Stimulated activated CD8-positive, alpha-beta memory T cell treated with anti-CD3 and anti-CD28 coated beads, Interleukin-15, amount 100 ng/mL, for 48 hours (primary cell): Measurements from ENCODE around the gene AQP6.
"Not testable (repeated sequence)": the region's sequence is repeated elsewhere in the genome, so short reads cannot be mapped to it uniquely, and the experiment has no call there.

ENCODE experiments used
- DNase-seq, 2 donors: peaks; one replicate each; pipeline ENCODE4 v3.0.0-alpha.2; 2020; ENCODE audit warnings: low read depth in 2 of 2

The AQP6 gene

GRCh38 chr12:49969651-49970429 is 2.9 kb upstream of the AQP6 start:
- DNase-seq: no peak

DNA sequence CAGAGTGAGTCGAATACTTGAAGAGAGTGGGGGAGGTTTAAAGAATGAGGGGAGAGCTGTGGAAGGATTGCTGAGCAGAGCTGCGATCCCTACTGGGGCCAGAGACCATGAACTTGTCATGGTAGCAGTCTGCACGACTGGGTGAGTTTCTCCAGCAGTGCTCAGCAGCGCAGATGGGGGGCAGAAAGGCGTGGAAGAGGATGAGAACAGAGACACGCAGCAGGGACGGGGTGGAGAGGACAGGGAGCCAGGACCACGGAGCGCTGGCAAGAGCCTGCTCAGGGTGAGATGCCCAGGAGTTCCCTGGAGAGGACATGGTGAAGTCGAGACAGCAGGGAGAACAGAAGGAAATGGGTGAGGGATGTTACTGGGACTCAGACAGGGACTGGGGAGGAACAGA is 2.1 kb upstream of the AQP6 start:
- DNase-seq: no peak

GRCh38 chr12:49971141-49971540 is 1.6 kb upstream of the AQP6 start:
- no peak for DNase-seq

DNA sequence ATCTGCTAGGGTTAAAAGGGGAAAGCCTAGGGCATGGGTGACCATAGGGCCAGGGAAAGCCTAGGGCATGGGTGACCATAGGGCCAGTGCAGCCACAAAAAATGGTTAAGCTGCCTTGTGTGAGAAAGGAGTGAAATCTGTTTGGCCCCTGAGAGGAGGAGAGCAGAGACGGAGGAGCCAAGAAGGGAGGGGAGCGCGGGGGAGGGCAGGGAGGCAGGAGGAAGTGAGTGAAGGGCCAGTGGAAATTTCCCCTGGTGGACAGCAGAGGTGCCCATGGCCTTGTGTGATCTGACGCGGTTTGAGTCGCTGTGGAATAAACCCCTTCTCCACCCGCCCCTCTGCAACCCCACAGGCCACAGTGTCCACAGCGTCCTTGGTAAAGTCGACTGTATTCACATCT is 618 bp upstream of the AQP6 start:
- DNase-seq: no peak

DNA sequence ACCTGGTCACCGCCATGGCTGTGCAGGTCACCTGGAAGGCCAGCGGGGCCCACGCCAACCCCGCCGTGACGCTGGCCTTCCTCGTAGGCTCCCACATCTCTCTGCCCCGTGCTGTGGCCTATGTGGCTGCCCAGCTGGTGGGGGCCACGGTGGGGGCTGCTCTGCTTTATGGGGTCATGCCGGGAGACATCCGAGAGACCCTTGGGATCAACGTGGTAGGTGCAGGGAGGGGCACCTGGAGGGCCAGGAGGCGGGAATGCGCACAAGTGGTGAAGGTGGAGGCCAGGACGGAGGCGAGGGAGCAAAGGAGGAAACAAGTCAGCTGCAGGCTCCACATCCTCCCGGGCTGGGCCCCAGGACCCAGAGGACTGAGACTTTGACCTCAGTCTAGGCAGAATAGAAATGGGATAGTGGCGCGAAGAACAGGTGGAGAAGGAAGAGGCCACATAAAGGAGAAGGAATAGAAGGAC is 649 bp downstream of the AQP6 start:
- DNase-seq: no peak

DNA sequence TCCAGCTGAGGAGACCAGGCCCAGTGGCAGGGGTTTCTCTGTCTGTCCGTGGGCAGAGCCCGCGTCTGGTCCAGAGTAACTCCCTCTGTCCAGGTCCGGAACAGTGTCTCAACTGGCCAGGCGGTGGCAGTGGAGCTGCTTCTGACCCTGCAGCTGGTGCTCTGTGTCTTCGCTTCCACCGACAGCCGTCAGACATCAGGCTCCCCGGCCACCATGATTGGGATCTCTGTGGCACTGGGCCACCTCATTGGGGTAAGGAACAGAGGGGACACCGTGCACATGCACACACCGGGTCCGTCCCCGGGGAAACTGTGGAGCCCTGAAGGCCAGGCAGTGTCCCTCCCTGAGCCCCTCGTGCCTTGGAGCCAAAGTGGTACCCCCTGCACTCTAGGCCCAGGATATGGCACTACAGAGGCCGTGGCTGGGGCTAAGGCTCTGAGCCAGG is 1.5 kb downstream of the AQP6 start:
- no peak for DNase-seq

GRCh38 chr12:49974677-49975317 is 2.0 kb downstream of the AQP6 start:
- no peak for DNase-seq

- DNase-seq: no peak
Observed at GRCh38 chr12:49975318-49975761, 2.6 kb downstream of the AQP6 start.

- no peak for DNase-seq
Observed at GRCh38 chr12:49976557-49976956, 3.8 kb downstream of the AQP6 start.

- DNase-seq: no peak
Observed at GRCh38 chr12:49978125-49978524, 5.4 kb downstream of the AQP6 start.

GRCh38 chr12:49979016-49979586 is 6.4 kb downstream of the AQP6 start:
- DNase-seq: no peak

DNA sequence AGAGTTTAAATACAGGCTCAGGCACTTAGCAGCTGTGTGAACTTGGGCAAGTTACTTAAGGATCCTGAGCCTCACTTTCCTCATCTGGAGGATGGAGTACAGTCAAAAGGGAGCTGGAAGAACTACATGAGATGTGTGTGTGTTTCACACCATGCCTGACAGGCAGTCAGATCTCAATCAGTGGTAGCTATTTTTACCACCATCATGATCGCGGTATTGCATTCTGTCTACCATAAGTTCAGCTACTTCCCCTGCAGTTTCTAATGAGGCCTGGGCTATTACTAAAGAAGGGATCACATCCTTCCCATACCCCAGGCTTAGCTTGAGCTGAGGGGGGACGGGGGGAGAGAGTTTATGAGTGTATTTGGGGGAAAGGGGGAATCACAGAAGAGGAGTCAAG is 7.0 kb downstream of the AQP6 start:
- no peak for DNase-seq

DNA sequence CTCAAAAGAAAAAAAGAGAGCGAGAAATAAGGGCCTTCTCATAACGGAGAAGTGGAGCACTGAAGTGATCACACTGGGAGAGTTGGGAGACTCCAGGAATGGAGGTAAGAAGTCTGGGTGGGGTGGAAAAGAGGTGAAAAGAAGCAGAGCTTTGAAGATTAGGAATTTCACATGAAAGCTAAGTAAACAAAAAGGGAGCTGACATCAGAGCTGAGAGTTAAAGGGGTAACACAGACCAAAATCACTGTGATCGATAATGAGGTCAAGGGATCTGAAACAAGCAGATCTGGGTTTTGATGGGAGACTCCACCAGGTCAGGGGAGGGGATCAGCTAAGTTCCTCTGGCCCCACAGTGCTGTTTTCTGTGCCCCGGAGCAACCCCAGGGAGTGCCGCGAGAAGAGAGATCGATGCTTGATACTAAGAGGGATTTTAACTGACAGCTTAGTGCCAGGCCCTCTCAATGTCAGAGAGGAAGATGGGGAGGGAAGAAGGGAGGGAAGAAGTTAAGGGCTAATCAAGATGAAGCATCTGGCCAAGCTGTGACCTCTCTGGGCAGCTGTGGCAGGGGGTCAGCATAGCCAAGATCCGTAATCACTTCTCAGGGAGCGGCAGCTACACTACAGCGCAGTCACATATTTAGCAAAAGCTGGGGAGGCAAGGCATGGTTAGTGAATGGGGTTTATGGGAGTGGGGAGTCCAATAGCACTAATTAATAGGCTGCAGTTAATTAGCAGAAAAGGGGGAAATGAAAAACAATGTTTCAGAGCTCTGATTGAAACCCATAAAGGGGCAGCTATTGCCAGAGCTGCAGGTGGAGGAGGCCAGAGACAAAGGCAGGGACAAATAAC is 8.0 kb downstream of the AQP6 start:
- DNase-seq: no peak

DNA sequence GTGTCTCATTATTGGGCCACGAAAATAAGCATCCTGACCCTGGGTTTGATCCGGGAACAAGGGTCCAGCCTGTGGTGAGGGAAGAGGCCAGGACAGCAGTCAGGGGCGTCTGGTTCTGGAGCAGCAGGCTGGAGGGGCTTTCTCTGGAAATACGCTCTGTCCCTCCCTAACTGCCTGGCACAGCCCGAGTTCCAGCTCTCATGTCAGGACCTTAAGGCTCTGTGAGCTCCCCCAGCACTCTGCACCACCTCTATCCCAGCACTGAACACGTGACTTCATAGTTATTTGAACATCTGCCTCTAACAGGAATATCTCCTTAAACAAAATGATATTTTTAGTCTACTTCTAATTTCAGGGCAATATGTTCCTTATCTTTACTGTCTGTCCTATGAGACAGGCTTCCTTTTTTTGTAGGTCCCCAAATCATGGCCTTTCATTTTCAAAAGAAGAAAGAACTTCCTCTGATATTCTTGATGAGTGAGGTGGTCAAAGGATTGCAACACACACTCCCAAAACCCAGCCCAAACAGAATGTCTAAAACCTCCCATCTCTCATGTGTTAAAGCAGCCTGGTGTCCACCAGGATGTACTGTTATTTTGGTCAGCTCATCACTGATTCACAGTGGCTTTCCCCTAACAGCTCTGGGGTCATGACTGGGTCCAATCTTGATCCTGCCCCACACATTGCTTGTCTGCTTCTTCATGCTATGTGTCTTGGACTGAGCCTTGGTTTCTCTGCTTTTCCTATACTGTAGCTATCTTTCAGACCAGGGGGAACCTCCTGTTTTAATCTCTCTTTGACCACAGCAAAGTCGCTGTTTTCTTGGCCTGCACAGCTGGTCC is 9.7 kb downstream of the AQP6 start:
- DNase-seq: no peak

GRCh38 chr12:49983892-49984291 is 11.1 kb downstream of the AQP6 start:
- DNase-seq: no peak

- DNase-seq: no peak
Observed at GRCh38 chr12:49984476-49985359, 12.0 kb downstream of the AQP6 start.

- DNase-seq: no peak
Observed at GRCh38 chr12:49985981-49986380, 13.2 kb downstream of the AQP6 start.

- DNase-seq: not testable (repeated sequence)
Observed at GRCh38 chr12:49986476-49986875, 13.7 kb downstream of the AQP6 start.

DNA sequence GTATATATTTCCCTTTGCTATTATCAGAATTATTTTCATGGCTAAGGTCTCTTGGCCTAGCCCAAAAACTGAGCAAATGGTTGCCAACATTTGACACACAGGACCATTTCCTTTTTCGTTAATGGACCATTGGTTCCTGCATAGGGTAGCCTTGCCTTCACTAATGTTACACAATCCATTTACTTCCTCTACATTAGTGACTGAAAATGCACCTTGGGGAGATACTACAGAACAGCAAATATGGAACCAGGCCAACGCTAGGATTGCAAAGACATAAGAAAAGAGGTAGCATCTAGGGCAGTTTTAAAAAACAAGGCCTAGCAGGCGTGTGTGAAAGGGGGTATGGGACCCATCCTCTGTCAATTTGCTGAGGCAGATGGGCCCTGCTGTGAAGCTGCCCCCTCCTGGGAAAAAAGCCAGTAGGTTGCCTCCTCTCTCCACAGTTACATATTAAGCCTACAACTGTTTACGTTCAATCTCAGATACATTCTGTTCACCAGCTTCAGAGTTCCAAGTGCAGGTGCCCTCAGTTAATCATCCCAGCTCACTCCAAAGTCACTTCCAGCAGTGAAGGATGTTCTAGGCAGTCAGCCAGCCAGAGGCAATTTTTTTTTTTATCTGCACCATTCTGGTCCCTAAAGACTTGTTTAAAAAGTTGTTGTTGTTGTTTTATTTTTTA is 15.0 kb downstream of the AQP6 start:
- no peak for DNase-seq
